Measurements from ENCODE around the gene CDC14C. TPM values are rescaled to one million over a fixed set of nuclear protein-coding genes. Genes with fewer than 3 reads are reported as not detected.

CDC14C gene
- total RNA-seq, 1 donor from 2014 or later, result not detected

GRCh38 chr7:48943279-48943990 is 19.1 kb downstream of the CDC14C start:
- no peak overlapping the region for H3K4me3 Mint-ChIP-seq (ENCODE audit: unreplicated experiment)
- H3K4me1 Mint-ChIP-seq (ENCODE audit: low read depth, unreplicated experiment), result peaks cover 4% of the 10 kb centered on the region
- H3K27ac Mint-ChIP-seq (ENCODE audit: unreplicated experiment), result no peak overlapping the region
- DNase-seq, result no peak
- H3K9me3 Mint-ChIP-seq (ENCODE audit: unreplicated experiment), result no peaks in the 10 kb centered on the region
- peaks cover 13% of the 10 kb centered on the region for H3K36me3 Mint-ChIP-seq (ENCODE audit: unreplicated experiment)
- TF ChIP-seq CTCF (IDR thresholded peaks at IDR 0.05; ENCODE audit: partially characterized antibody, unreplicated experiment), result no peak
- H3K27me3 Mint-ChIP-seq (ENCODE audit: unreplicated experiment), result peaks cover 2% of the 10 kb centered on the region

GRCh38 chr7:48955916-48956315 is 31.6 kb downstream of the CDC14C start:
- no peak for DNase-seq
- peaks cover 2% of the 10 kb centered on the region for H3K36me3 Mint-ChIP-seq (ENCODE audit: unreplicated experiment)
- H3K27ac Mint-ChIP-seq (ENCODE audit: unreplicated experiment), result no peak overlapping the region
- H3K9me3 Mint-ChIP-seq (ENCODE audit: unreplicated experiment), result peaks cover 2% of the 10 kb centered on the region
- no peak for TF ChIP-seq CTCF (IDR thresholded peaks at IDR 0.05; ENCODE audit: partially characterized antibody, unreplicated experiment)
- H3K4me3 Mint-ChIP-seq (ENCODE audit: unreplicated experiment), result no peak overlapping the region
- no peaks in the 10 kb centered on the region for H3K27me3 Mint-ChIP-seq (ENCODE audit: unreplicated experiment)
- H3K4me1 Mint-ChIP-seq (ENCODE audit: low read depth, unreplicated experiment), result peaks cover 2% of the 10 kb centered on the region

- Mint-ChIP-seq H3K27ac (ENCODE audit: unreplicated experiment) (no peak overlapping the region), H3K4me1 (ENCODE audit: low read depth, unreplicated experiment) (peaks cover 16% of the 10 kb centered on the region)
- TF ChIP-seq CTCF (IDR thresholded peaks at IDR 0.05; ENCODE audit: partially characterized antibody, unreplicated experiment), result no peak
Observed at GRCh38 chr7:48959676-48960075, 35.3 kb downstream of the CDC14C start.

GRCh38 chr7:48962821-48963505 is 38.6 kb downstream of the CDC14C start:
- peak; percentile 47 for DNase-seq
- Mint-ChIP-seq H3K36me3 (ENCODE audit: unreplicated experiment) (no peaks in the 10 kb centered on the region), H3K27ac (ENCODE audit: unreplicated experiment) (peak overlapping the region; percentile 75), H3K9me3 (ENCODE audit: unreplicated experiment) (no peaks in the 10 kb centered on the region), H3K27me3 (ENCODE audit: unreplicated experiment) (no peaks in the 10 kb centered on the region), H3K4me3 (ENCODE audit: unreplicated experiment) (peak overlapping the region; percentile 69), H3K4me1 (ENCODE audit: low read depth, unreplicated experiment) (peaks cover 16% of the 10 kb centered on the region)
- TF ChIP-seq CTCF (IDR thresholded peaks at IDR 0.05; ENCODE audit: partially characterized antibody, unreplicated experiment), result no peak

More at GRCh38 chr7:48959676-48960075, 35.3 kb downstream of the CDC14C start:
- no peak overlapping the region for H3K4me3 Mint-ChIP-seq (ENCODE audit: unreplicated experiment)
- no peak for DNase-seq
- H3K9me3 Mint-ChIP-seq (ENCODE audit: unreplicated experiment), result peaks cover 2% of the 10 kb centered on the region
- no peaks in the 10 kb centered on the region for H3K36me3 Mint-ChIP-seq (ENCODE audit: unreplicated experiment)
- no peaks in the 10 kb centered on the region for H3K27me3 Mint-ChIP-seq (ENCODE audit: unreplicated experiment)

- H3K27me3 Mint-ChIP-seq (ENCODE audit: unreplicated experiment), result no peaks in the 10 kb centered on the region
- no peak overlapping the region for H3K27ac Mint-ChIP-seq (ENCODE audit: unreplicated experiment)
- H3K4me1 Mint-ChIP-seq (ENCODE audit: low read depth, unreplicated experiment), result peaks cover 16% of the 10 kb centered on the region
- H3K36me3 Mint-ChIP-seq (ENCODE audit: unreplicated experiment), result no peaks in the 10 kb centered on the region
- H3K9me3 Mint-ChIP-seq (ENCODE audit: unreplicated experiment), result no peaks in the 10 kb centered on the region
- no peak for DNase-seq
- no peak for TF ChIP-seq CTCF (IDR thresholded peaks at IDR 0.05; ENCODE audit: partially characterized antibody, unreplicated experiment)
- H3K4me3 Mint-ChIP-seq (ENCODE audit: unreplicated experiment), result no peak overlapping the region
Observed at GRCh38 chr7:48964074-48964473, 39.7 kb downstream of the CDC14C start.

Data from glutamatergic neuron (in vitro differentiated cells).